ENCODE measurements around the gene PRKN. TPM values are rescaled to one million over a fixed set of nuclear protein-coding genes. Genes with fewer than 3 reads are reported as not detected.

Gene PRKN
- total RNA-seq, 1 experiment from 2014 or later = not detected

DNA sequence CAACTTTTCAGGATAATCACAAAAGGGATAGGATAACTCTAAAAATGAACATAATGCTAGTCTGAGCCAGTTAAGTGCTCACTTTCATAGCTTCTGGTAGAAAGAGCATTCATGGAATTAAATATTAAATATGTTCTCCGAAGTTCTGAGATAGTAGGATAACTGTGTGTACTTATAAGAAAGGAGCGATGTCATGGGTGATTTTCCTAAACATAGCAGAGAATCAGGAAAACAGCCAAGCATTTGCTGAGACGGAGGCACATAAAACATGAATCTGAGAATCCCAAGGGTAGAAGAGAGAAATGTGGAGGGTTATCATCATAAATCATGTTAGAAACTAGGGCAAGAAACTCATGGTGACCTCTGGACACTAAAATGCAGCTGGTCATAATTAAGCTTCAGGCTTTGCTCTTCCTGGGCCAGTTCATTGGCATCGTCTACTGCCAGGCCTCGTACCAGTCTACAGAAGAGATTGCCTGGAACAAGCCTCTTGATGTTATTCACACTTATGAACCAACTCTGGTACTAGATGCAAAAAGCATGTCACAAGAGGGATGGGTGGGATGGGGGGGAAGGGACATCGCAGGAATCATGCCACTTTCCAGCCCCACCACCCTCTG lies 436.6 kb downstream of the PRKN start:
- no peaks in the 10 kb centered on the region for H3K36me3 ChIP-seq (ENCODE audit: low read depth)
- intact Hi-C loops (cut with micrococcal nuclease; ENCODE audit: unreplicated experiment) = no loop called here
- no peak overlapping the region for H2AFZ ChIP-seq
- no peak for DNase-seq
- H3K79me2 ChIP-seq (ENCODE audit: low read depth) = no peaks in the 10 kb centered on the region
- POLR2A ChIA-PET (ENCODE audit: unreplicated experiment) = no interaction called here
- no peak overlapping the region for H3K27ac ChIP-seq
- no peak overlapping the region for H3K4me3 ChIP-seq
- H3K9me3 ChIP-seq (ENCODE audit: insufficient read depth, low read depth) = no peaks in the 10 kb centered on the region
- BruUV-seq (replicated peaks) = no TSS peak
- no peaks in the 10 kb centered on the region for H3K4me1 ChIP-seq (replicated peaks; ENCODE audit: insufficient read depth)
- no peak overlapping the region for H3K4me2 ChIP-seq
- peaks cover 27% of the 10 kb centered on the region for H3K27me3 ChIP-seq (ENCODE audit: insufficient read depth, low read depth)
- H3K9me2 ChIP-seq (ENCODE audit: insufficient read depth) = no peaks in the 10 kb centered on the region
- TF ChIP-seq, protein P1, sequence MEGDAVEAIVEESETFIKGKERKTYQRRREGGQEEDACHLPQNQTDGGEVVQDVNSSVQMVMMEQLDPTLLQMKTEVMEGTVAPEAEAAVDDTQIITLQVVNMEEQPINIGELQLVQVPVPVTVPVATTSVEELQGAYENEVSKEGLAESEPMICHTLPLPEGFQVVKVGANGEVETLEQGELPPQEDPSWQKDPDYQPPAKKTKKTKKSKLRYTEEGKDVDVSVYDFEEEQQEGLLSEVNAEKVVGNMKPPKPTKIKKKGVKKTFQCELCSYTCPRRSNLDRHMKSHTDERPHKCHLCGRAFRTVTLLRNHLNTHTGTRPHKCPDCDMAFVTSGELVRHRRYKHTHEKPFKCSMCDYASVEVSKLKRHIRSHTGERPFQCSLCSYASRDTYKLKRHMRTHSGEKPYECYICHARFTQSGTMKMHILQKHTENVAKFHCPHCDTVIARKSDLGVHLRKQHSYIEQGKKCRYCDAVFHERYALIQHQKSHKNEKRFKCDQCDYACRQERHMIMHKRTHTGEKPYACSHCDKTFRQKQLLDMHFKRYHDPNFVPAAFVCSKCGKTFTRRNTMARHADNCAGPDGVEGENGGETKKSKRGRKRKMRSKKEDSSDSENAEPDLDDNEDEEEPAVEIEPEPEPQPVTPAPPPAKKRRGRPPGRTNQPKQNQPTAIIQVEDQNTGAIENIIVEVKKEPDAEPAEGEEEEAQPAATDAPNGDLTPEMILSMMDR (conservative IDR thresholded peaks at IDR 0.05) = no peak
- TF ChIP-seq EZH2 (IDR thresholded peaks at IDR 0.05; ENCODE audit: low read depth) = no peak
- H4K20me1 ChIP-seq (ENCODE audit: insufficient read depth) = no peaks in the 10 kb centered on the region
- no peaks in the 10 kb centered on the region for H3F3A ChIP-seq (ENCODE audit: insufficient read depth, low read depth)
- CTCF ChIA-PET = no interaction called here

DNA sequence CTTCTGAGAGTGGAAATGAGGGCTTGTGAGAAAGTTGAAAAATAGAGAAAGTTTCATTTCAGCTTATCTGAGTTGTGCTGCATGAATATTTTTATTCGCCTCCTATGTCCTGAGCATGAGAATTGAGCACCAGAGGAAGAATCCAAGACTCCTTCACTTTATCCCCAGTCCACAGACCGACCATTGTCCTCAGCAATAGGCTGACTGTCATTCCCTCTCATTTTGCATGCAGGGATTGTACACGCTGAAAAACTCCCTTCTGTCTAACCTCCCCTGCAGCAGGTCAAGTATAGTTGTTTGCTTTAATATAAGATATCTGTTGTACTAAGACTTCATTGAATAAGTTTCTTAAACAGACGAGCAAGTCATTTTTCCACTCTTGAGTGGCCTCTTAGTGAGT lies 437.6 kb downstream of the PRKN start:
- intact Hi-C loops (cut with micrococcal nuclease; ENCODE audit: unreplicated experiment) = no loop called here
- POLR2A ChIA-PET (ENCODE audit: unreplicated experiment) = no interaction called here

DNA sequence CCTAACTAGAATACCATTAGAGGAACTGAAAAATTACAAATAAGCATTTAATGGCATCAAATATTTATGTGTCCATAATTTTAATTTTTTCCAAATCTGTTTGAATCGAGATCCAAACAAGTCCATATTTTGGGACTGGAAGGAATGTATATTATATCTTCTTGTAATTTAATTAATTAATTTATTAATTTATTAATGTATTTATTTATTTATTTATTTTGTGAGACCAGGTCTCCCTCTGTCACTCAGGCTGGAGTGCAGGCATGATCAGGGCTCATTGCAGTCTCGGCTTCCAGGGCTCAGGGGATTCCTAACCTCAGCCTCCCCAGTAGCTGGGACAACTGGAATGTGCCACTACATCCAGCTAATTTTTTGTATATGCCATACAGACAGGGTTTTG lies 453.6 kb downstream of the PRKN start:
- POLR2A ChIA-PET (ENCODE audit: unreplicated experiment) = no interaction called here
- Histone ChIP-seq H3K36me3 (ENCODE audit: low read depth) (no peaks in the 10 kb centered on the region), H2AFZ (no peak overlapping the region), H3K9me3 (ENCODE audit: insufficient read depth, low read depth) (no peaks in the 10 kb centered on the region), H3K79me2 (ENCODE audit: low read depth) (no peaks in the 10 kb centered on the region), H4K20me1 (ENCODE audit: insufficient read depth) (no peaks in the 10 kb centered on the region), H3K4me2 (no peak overlapping the region), H3K27me3 (ENCODE audit: insufficient read depth, low read depth) (0 out of 2 replicates have a peak, but pooled peaks cover 4% of the 10 kb centered on the region), H3K4me3 (no peak overlapping the region), H3K9me2 (ENCODE audit: insufficient read depth) (no peaks in the 10 kb centered on the region), H3F3A (ENCODE audit: insufficient read depth, low read depth) (no peaks in the 10 kb centered on the region), H3K27ac (no peak overlapping the region), H3K4me1 (replicated peaks; ENCODE audit: insufficient read depth) (no peaks in the 10 kb centered on the region)
- DNase-seq = no peak
- intact Hi-C loops (cut with micrococcal nuclease; ENCODE audit: unreplicated experiment) = no loop called here
- BruUV-seq (replicated peaks) = no TSS peak
- TF ChIP-seq EZH2 (IDR thresholded peaks at IDR 0.05; ENCODE audit: low read depth) = no peak
- TF ChIP-seq, protein P1 (conservative IDR thresholded peaks at IDR 0.05) = no peak
- CTCF ChIA-PET = no interaction called here

More for the DNA sequence above, 437.6 kb downstream of the PRKN start:
- BruUV-seq (replicated peaks) = no TSS peak
- DNase-seq = no peak
- no peak overlapping the region for H2AFZ ChIP-seq
- no peak overlapping the region for H3K4me3 ChIP-seq
- peaks cover 31% of the 10 kb centered on the region for H3K27me3 ChIP-seq (ENCODE audit: insufficient read depth, low read depth)
- CTCF ChIA-PET = no interaction called here
- H3F3A ChIP-seq (ENCODE audit: insufficient read depth, low read depth) = no peaks in the 10 kb centered on the region
- TF ChIP-seq EZH2 (IDR thresholded peaks at IDR 0.05; ENCODE audit: low read depth) = no peak
- TF ChIP-seq, protein P1 (conservative IDR thresholded peaks at IDR 0.05) = no peak
- H3K27ac ChIP-seq = no peak overlapping the region
- H3K4me1 ChIP-seq (replicated peaks; ENCODE audit: insufficient read depth) = no peaks in the 10 kb centered on the region
- no peaks in the 10 kb centered on the region for H4K20me1 ChIP-seq (ENCODE audit: insufficient read depth)
- H3K9me2 ChIP-seq (ENCODE audit: insufficient read depth) = no peaks in the 10 kb centered on the region
- H3K79me2 ChIP-seq (ENCODE audit: low read depth) = no peaks in the 10 kb centered on the region
- no peaks in the 10 kb centered on the region for H3K36me3 ChIP-seq (ENCODE audit: low read depth)
- no peaks in the 10 kb centered on the region for H3K9me3 ChIP-seq (ENCODE audit: insufficient read depth, low read depth)
- H3K4me2 ChIP-seq = no peak overlapping the region
